ENCODE results near the gene CELF4. TPM values are rescaled to one million over a fixed set of nuclear protein-coding genes. Genes with fewer than 3 reads are reported as not detected.

CELF4 gene
- total RNA-seq, 1 experiment from 2014 or later: not detected

DNA sequence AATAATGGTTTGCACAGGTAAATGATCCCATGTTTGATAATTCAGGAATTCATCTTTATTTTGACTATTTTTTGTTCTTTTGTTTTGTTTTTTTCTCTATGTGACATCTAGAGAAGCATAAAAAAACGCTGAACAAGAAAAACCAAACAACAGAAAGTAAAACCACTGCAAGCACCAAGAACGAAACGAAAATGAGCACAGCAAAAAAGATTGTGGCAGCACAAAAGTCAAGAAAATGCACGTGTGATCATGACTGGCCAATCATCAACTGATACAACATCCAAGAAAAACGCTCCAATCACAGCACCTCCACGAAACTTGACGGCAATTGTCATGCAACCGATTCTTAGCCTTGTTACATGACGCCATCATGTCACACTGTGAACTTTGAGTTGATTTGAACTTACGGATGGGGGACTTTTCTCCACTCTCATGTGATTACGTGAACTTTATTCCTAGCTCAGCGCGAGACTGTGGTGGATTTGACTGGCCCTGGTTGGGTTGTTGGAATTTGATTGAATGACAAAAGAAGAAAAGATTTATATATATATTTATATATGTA lies 318.7 kb downstream of the CELF4 start:
- DNase-seq (ENCODE audit: low read depth, low spot score): peak; percentile 2
- in situ Hi-C loops (cut with HindIII; ENCODE audit: low pct_unique_long_range_greater_than_20kb, low sequenced_read_pairs): no loop called here

DNA sequence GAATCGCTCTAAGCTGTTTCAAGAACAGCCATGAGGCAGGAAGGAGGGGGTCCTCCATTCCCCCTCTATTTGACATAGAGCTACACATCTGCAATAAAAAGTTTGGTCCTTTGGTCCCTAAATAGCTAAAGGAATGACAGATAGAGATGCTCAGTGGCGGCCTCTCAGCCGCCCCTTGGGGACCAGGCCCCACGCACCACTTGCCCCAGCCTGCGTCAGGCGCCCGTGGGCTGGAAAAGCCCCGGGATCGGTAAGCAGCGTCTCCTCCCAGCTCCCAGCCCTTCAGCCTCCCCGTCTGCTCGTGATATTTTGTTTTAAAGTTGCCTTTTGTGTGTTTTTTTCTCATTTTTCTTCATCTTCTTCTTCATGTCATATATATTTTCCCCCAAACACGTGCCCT lies 321.0 kb downstream of the CELF4 start:
- no peak for DNase-seq (ENCODE audit: low read depth, low spot score)
- in situ Hi-C loops (cut with HindIII; ENCODE audit: low pct_unique_long_range_greater_than_20kb, low sequenced_read_pairs): no loop called here

GRCh38 chr18:37243741-37244140 lies 321.9 kb downstream of the CELF4 start:
- DNase-seq (ENCODE audit: low read depth, low spot score): no peak

DNA sequence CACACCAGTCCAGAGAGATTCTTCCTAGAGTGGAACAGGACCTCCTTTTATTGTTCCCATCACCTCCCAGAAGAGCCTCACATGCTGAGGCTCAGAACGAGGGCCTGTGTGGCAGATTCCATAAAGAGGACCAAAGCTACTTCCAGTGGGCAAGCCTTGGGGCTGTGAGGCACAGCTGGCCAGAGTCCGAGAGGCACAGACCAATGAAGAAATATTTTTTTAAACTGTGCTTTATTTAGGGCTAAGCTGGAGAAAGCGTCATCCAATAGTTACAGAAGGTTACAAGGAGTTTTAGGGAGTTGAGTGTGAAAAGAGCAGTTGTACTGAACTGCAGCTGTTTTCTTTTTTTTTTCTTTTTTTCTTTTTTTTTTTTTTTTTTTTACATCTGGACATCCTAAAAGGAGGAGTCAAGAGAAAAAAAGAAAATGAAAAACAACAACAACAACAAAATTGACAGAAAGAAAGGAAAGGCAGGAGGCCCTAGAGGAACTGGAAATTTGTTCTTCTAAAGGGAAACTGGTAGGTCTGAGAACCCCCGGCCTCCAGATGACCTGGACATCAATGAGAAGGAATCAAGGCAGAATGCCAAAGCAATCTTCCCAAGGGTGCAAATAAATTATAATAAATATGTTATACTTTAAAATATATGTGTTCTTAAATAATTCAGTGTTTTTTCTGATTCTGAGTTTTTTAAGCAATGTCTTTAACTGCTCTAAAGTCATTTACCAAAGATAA lies 322.6 kb downstream of the CELF4 start:
- in situ Hi-C loops (cut with HindIII; ENCODE audit: low pct_unique_long_range_greater_than_20kb, low sequenced_read_pairs): no loop called here
- DNase-seq (ENCODE audit: low read depth, low spot score): no peak

More at GRCh38 chr18:37243741-37244140, 321.9 kb downstream of the CELF4 start:
- in situ Hi-C loops (cut with HindIII; ENCODE audit: low pct_unique_long_range_greater_than_20kb, low sequenced_read_pairs): no loop called here

GRCh38 chr18:37242091-37242490 lies 323.5 kb downstream of the CELF4 start:
- no peak for DNase-seq (ENCODE audit: low read depth, low spot score)
- in situ Hi-C loops (cut with HindIII; ENCODE audit: low pct_unique_long_range_greater_than_20kb, low sequenced_read_pairs): no loop called here

DNA sequence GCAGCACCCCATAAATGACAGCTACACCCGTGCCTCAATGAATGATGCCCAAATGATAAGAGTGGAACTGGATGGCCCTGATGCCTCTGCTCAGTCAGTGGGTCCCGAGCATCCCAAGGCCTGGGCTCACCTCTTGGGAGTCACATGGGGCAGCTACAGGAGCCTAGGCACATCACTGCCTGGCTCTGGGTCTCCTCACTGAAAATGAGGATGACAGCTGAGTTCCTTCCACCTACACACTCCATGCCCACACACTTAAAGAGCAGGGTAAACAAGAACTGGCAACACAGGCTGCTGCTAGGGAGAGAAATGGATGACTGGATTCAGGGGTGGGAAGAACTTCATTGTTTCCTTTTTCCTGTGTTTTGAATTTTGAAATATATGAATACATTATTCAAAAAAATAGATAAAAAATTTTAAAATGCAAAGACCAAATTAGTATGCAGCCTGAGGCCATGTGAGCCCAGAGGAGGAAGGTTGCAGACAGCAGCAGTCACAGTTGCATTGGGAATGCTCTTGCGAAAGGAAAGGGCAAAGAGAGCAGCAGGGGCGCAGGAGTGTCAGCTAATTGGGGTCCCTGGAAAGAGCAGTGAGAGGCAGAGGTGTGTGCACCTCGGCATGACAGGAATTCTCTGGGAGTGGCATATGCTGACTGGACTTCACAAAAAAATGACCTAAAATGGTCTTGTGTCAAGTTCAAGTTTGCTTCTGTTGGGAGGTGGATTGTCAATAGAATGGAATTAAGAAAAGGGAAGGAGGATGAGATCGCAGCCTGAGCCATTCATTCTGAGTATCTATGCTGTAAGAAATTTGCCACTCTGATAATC lies 327.1 kb downstream of the CELF4 start:
- DNase-seq (ENCODE audit: low read depth, low spot score): no peak
- in situ Hi-C loops (cut with HindIII; ENCODE audit: low pct_unique_long_range_greater_than_20kb, low sequenced_read_pairs): no loop called here

DNA sequence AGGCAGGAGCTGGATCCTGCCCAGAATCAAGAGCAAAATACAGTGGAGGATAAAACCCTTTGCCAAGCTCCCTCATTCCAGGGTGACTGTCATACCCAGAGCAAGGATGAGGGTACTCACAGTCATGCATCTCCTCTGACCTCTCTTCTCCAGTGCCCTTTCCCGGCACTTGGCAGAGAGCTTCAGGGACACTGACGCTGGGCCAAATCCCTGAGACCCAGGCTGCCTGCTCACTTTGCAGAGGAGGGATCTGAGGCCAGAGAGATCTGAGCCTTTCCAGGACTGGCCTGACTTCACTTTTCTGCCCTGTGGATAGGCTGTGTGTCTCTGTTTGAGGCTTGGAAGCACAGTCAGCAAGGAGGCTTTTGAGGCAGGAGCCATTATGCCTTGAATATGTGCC lies 330.0 kb downstream of the CELF4 start:
- in situ Hi-C loops (cut with HindIII; ENCODE audit: low pct_unique_long_range_greater_than_20kb, low sequenced_read_pairs): no loop called here

DNA sequence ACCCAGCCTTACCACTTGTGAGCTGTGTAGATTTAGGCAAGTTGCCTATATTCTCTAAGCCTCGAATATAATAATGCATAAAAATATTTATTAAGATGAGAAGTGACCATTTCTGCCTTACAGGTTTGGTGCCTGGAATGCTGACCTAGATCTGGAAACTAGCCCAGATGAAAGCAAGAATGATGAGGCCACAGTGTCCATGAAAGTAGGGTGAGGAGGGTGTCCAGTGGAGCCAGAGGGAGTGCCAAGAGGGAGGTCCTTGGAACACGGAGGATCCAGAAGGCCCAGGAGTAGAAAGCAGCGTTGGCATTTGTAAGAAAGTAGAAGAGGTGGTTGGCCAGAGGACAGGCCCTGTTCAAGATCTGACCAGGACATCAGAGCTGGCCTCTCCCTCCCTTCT lies 334.3 kb downstream of the CELF4 start:
- in situ Hi-C loops (cut with HindIII; ENCODE audit: low pct_unique_long_range_greater_than_20kb, low sequenced_read_pairs): no loop called here
- DNase-seq (ENCODE audit: low read depth, low spot score): no peak

More for the DNA sequence above, 330.0 kb downstream of the CELF4 start:
- DNase-seq (ENCODE audit: low read depth, low spot score): no peak

DNA sequence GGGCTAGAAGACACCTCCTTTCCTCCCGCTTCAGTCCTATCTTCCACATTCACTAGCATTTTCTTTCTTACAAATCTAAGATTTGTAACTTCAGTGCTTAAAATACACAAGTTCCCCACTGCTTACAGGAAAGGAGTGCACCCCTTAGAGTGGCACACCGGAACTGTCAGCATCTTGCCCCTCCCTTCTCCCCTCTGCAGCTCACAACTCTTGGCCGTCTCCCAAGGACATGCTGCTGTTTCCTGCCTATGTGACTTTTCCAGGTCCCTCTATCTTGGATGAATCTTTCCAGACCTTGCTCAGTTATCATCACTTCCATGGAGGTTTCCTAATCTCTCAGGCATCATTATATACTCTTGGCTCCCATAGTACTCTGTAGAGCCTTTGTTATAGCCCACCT lies 334.8 kb downstream of the CELF4 start:
- in situ Hi-C loops (cut with HindIII; ENCODE audit: low pct_unique_long_range_greater_than_20kb, low sequenced_read_pairs): no loop called here
- DNase-seq (ENCODE audit: low read depth, low spot score): no peak

DNA sequence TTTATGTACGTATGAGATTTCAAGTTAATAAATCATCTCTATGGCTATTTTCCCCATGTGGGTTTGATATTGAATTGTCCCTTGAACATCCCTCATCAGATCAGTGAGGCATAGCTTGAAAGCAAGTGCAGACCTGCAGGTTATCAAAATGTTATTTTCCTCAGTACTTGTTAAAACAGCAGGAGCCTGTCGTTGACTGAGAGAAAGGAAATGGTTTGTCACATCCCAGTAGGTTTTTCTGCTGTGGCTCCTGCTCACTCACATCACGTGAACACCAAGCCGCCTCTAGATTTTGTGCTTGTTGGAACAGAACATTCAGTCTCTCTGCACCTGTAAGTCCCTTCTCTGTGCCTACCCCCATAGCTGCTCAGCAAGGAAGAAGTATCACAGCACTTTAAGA lies 340.3 kb downstream of the CELF4 start:
- DNase-seq (ENCODE audit: low read depth, low spot score): no peak
- in situ Hi-C loops (cut with HindIII; ENCODE audit: low pct_unique_long_range_greater_than_20kb, low sequenced_read_pairs): no loop called here

DNA sequence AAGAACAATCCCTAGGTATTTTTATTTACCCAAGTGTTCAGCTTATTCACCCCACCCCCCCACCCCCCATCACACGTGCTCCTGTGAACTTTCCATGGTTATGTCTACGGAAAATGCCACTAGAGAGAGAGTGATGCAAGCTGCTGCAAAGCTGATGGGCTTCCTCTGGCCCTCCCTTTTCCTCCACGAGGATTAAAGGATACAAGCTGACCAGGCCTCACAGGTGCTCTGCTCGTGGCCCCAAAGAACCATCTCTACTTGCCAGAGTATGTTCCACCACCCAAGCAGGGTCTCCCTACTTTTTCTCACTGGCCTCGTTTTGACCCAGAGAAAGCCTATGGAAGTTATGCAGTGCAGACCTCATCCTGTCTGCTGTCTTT lies 342.6 kb downstream of the CELF4 start:
- no peak for DNase-seq (ENCODE audit: low read depth, low spot score)
- in situ Hi-C loops (cut with HindIII; ENCODE audit: low pct_unique_long_range_greater_than_20kb, low sequenced_read_pairs): no loop called here

DNA sequence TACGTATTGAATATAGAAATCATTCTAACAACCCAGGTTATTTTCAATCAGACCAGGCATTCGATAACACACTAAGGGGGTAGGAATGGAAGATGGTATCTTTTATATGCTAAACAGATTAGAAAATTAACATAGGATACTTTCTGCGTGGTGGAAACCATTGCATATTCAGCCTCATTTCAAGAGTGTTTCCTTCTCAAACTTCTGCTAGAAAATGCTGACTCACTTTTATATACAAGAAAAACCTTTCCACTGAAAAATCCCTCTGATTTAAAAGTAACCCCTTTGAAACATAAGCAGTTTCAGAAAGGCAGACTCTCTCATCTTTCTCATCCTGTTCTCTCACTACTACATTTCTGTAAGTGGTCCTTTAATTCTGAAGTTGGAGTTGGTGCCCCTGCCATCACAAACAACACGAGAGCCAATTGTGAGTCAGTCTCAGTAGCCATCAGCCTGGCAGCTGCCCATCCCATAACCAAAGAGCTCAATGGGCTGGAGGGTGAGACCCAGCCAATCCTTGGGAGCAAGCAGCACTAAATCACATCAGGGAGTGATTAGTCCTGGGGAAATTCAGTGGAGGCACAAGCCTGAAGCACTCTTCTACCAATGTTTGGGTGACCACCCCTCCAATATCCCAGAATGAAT lies 343.1 kb downstream of the CELF4 start:
- no peak for DNase-seq (ENCODE audit: low read depth, low spot score)
- in situ Hi-C loops (cut with HindIII; ENCODE audit: low pct_unique_long_range_greater_than_20kb, low sequenced_read_pairs): no loop called here

GRCh38 chr18:37219257-37219656 lies 346.3 kb downstream of the CELF4 start:
- DNase-seq (ENCODE audit: low read depth, low spot score): no peak
- in situ Hi-C loops (cut with HindIII; ENCODE audit: low pct_unique_long_range_greater_than_20kb, low sequenced_read_pairs): no loop called here

GRCh38 chr18:37218022-37218590 lies 347.5 kb downstream of the CELF4 start:
- no peak for DNase-seq (ENCODE audit: low read depth, low spot score)

GRCh38 chr18:37210781-37211180 lies 354.8 kb downstream of the CELF4 start:
- no peak for DNase-seq (ENCODE audit: low read depth, low spot score)
- in situ Hi-C loops (cut with HindIII; ENCODE audit: low pct_unique_long_range_greater_than_20kb, low sequenced_read_pairs): no loop called here

More at GRCh38 chr18:37218022-37218590, 347.5 kb downstream of the CELF4 start:
- in situ Hi-C loops (cut with HindIII; ENCODE audit: low pct_unique_long_range_greater_than_20kb, low sequenced_read_pairs): no loop called here

- in situ Hi-C loops (cut with HindIII; ENCODE audit: low pct_unique_long_range_greater_than_20kb, low sequenced_read_pairs): no loop called here
- DNase-seq (ENCODE audit: low read depth, low spot score): peak; percentile 21
These were observed 358.3 kb downstream of the CELF4 start for GRCh38 chr18:37207343-37207742.

GRCh38 chr18:37199741-37200140 lies 365.9 kb downstream of the CELF4 start:
- in situ Hi-C loops (cut with HindIII; ENCODE audit: low pct_unique_long_range_greater_than_20kb, low sequenced_read_pairs): no loop called here

More at GRCh38 chr18:37199741-37200140, 365.9 kb downstream of the CELF4 start:
- no peak for DNase-seq (ENCODE audit: low read depth, low spot score)
